Endodermal cell (in vitro differentiated cells): ENCODE measurements around the gene SLC7A7. TPM values are rescaled to one million over a fixed set of nuclear protein-coding genes. Genes with fewer than 3 reads are reported as not detected.
"Not testable (repeated sequence)": the region's sequence is repeated elsewhere in the genome, so short reads cannot be mapped to it uniquely, and the experiment has no call there.

Experiments
- DNase-seq: peaks from one replicate; pipeline ENCODE4 v3.0.0-alpha.2; 2017
- H3K27ac ChIP-seq: 2 replicates; pipeline ENCODE4 v1.5.1; 2013; ENCODE audit warnings: mild to moderate bottlenecking, low read depth, low read length, moderate library complexity
- H3K27me3 ChIP-seq: 2 replicates; pipeline ENCODE4 v1.6.1; 2013; ENCODE audit warnings: mild to moderate bottlenecking, low read length, moderate library complexity; ENCODE audit not compliant: insufficient read depth, control insufficient read depth, poor library complexity, severe bottlenecking
- H3K36me3 ChIP-seq: 2 replicates; pipeline ENCODE4 v1.7.0; 2013; ENCODE audit warnings: mild to moderate bottlenecking, low read length, moderate library complexity; ENCODE audit not compliant: control insufficient read depth, insufficient read depth
- H3K4me1 ChIP-seq: one replicate; pipeline ENCODE4 v1.7.0; 2013; ENCODE audit warnings: low read length; ENCODE audit not compliant: control insufficient read depth, insufficient read depth
- H3K4me3 ChIP-seq: 2 replicates; pipeline ENCODE4 v1.5.1; 2013; ENCODE audit warnings: mild to moderate bottlenecking, low read length, moderate library complexity
- H3K9ac ChIP-seq: 2 replicates; pipeline ENCODE4 v1.6.1; 2013; ENCODE audit warnings: mild to moderate bottlenecking, low read length, moderate library complexity; ENCODE audit not compliant: poor library complexity, severe bottlenecking; ENCODE audit errors: extremely low read depth
- H3K9me3 ChIP-seq: 2 replicates; pipeline ENCODE4 v1.6.1; 2013; ENCODE audit warnings: mild to moderate bottlenecking, low read length, moderate library complexity; ENCODE audit not compliant: control insufficient read depth
- H3K27ac Mint-ChIP-seq: 2 replicates; pipeline ENCODE4 v1.8.0; 2020; ENCODE audit warnings: mixed read lengths
- H3K27me3 Mint-ChIP-seq: 2 replicates; pipeline ENCODE4 v1.8.0; 2021; ENCODE audit warnings: mild to moderate bottlenecking, mixed read lengths; ENCODE audit not compliant: insufficient read depth
- H3K36me3 Mint-ChIP-seq: 2 replicates; pipeline ENCODE4 v1.8.0; 2020; ENCODE audit warnings: low read depth, mixed read lengths
- H3K4me1 Mint-ChIP-seq: 2 replicates; pipeline ENCODE4 v1.8.0; 2020; ENCODE audit warnings: mixed read lengths
- H3K4me3 Mint-ChIP-seq: 2 replicates; pipeline ENCODE4 v1.8.0; 2020; ENCODE audit warnings: mild to moderate bottlenecking, moderate library complexity, mixed read lengths
- H3K9me3 Mint-ChIP-seq: 2 replicates; pipeline ENCODE4 v1.8.0; 2020; ENCODE audit warnings: mild to moderate bottlenecking, mixed read lengths
- WGBS, 2 experiments: methylation state at CpG; one replicate each; pipeline versions ENCODE4 v1.1.5 to v1.1.7; 2013; ENCODE audit warnings: missing lambda C conversion rate in 2 of 2, mixed read lengths in 1 of 2; ENCODE audit not compliant: insufficient coverage in 1 of 2, insufficient read length in 1 of 2; 5-methylcytosine and 5-hydroxymethylcytosine counted together
- total RNA-seq, 2 donors: library from RNA; stranded (reverse); fragmentation: NEBNext Ultra II Directional in 1 of 2; extraction: Animal tissue kit (Norgen Biotek cat#: 25700) in 1 of 2; gene quantifications; 2 replicates in 1 of 2; 3 replicates in 1 of 2; pipeline ENCODE4 v1.2.1, GENCODE V29; 2021
- TF ChIP-seq, protein P1 (sequence below): fragments of 200-600 bp; sonication (generic); conservative IDR thresholded peaks from 2 replicates; pipeline ENCODE4 v1.5.0; 2021; ENCODE audit warnings: antibody characterized with exemption, mild to moderate bottlenecking

Gene SLC7A7
- total RNA-seq, 2 donors from 2014 or later, result 16.7 to 17.0 TPM

DNA sequence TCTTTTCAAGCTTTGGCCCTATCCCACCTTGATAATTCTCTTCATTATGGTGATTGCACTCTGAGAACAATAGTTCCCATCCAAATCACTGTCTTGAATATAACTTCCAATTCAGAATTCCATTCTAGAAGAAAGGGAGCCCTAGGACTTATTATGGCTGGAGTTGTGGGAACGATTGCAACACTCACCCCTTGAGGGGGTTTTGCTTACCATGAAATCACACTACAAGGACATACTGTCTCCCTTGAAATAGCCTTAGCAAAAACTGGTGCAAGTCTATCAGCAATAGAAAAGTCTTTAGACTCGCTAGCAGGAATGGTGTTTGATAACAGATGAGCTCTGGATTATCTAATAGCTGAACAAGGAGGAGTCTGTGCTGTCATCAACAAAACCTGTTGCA, 80.1 kb downstream of the SLC7A7 start:
- H3K36me3 Mint-ChIP-seq, result peaks cover 4% of the 10 kb centered on the region
- Histone ChIP-seq H3K4me3 (no peak overlapping the region), H3K9me3 (peaks cover 20% of the 10 kb centered on the region), H3K9ac (no peak overlapping the region), H3K36me3 (no peaks in the 10 kb centered on the region), H3K27ac (no peak overlapping the region), H3K27me3 (no peaks in the 10 kb centered on the region), H3K4me1 (peaks cover 8% of the 10 kb centered on the region)
- peaks cover 29% of the 10 kb centered on the region for H3K9me3 Mint-ChIP-seq
- H3K4me3 Mint-ChIP-seq, result no peak overlapping the region
- DNase-seq, result no peak
- H3K27me3 Mint-ChIP-seq, result peaks cover 3% of the 10 kb centered on the region
- TF ChIP-seq, protein P1, sequence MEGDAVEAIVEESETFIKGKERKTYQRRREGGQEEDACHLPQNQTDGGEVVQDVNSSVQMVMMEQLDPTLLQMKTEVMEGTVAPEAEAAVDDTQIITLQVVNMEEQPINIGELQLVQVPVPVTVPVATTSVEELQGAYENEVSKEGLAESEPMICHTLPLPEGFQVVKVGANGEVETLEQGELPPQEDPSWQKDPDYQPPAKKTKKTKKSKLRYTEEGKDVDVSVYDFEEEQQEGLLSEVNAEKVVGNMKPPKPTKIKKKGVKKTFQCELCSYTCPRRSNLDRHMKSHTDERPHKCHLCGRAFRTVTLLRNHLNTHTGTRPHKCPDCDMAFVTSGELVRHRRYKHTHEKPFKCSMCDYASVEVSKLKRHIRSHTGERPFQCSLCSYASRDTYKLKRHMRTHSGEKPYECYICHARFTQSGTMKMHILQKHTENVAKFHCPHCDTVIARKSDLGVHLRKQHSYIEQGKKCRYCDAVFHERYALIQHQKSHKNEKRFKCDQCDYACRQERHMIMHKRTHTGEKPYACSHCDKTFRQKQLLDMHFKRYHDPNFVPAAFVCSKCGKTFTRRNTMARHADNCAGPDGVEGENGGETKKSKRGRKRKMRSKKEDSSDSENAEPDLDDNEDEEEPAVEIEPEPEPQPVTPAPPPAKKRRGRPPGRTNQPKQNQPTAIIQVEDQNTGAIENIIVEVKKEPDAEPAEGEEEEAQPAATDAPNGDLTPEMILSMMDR, result no peak
- no peak overlapping the region for H3K27ac Mint-ChIP-seq
- WGBS, 2 experiments, result 65 to 86% methylated on average over 2 of the region's 2 CpGs
- H3K4me1 Mint-ChIP-seq, result peaks cover 20% of the 10 kb centered on the region

DNA sequence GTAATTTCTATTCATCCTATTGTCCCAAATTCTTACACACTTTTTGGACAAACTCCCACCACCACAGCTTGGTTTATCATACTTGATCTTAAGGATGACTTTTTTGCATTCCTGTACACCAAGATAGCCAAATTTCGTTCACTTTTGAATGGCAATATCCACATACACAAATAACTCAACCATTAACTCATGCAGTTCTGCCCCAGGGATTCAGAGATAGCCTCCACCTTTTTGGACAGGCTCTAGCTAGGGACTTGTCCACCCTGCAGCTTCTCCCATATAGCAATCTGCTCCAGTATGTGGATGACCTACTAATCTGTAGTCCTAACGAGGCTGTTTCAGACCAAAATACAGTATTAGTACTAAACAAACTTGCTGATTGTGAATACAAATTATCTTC, 81.4 kb downstream of the SLC7A7 start:
- Mint-ChIP-seq H3K27me3 (peaks cover 3% of the 10 kb centered on the region), H3K4me1 (peaks cover 9% of the 10 kb centered on the region), H3K9me3 (peaks cover 22% of the 10 kb centered on the region), H3K4me3 (no peak overlapping the region), H3K27ac (no peak overlapping the region), H3K36me3 (peaks cover 4% of the 10 kb centered on the region)
- no peaks in the 10 kb centered on the region for H3K36me3 ChIP-seq
- no peak overlapping the region for H3K4me3 ChIP-seq
- peaks cover 17% of the 10 kb centered on the region for H3K9me3 ChIP-seq
- no peaks in the 10 kb centered on the region for H3K27me3 ChIP-seq
- 80 to 92% methylated on average over 2 of the region's 2 CpGs for WGBS, 2 experiments
- no peak for DNase-seq
- TF ChIP-seq, protein P1, result no peak
- peaks cover 3% of the 10 kb centered on the region for H3K4me1 ChIP-seq
- H3K9ac ChIP-seq, result no peak overlapping the region
- no peak overlapping the region for H3K27ac ChIP-seq

- H3K4me1 ChIP-seq, H3K36me3 ChIP-seq, H3K27ac ChIP-seq, H3K9me3 Mint-ChIP-seq, H3K9me3 ChIP-seq, H3K4me1 Mint-ChIP-seq, H3K36me3 Mint-ChIP-seq, DNase-seq, H3K9ac ChIP-seq, H3K27me3 ChIP-seq, H3K27me3 Mint-ChIP-seq, H3K27ac Mint-ChIP-seq, H3K4me3 ChIP-seq, H3K4me3 Mint-ChIP-seq: not testable (repeated sequence)
- 94 to 97% methylated on average over 5 of the region's 5 CpGs for WGBS, 2 experiments
These were observed 83.2 kb downstream of the SLC7A7 start for GRCh38 chr14:22732062-22732461.

GRCh38 chr14:22726012-22726411, 89.2 kb downstream of the SLC7A7 start:
- peaks cover 12% of the 10 kb centered on the region for H3K4me1 Mint-ChIP-seq
- 76% methylated on average over 1 of the region's 1 CpG; no CpG with 5 or more reads in 1 of the 2 experiments for WGBS, 2 experiments
- no peak overlapping the region for H3K27ac Mint-ChIP-seq
- Histone ChIP-seq H3K9me3 (peaks cover 8% of the 10 kb centered on the region), H3K27ac (no peak overlapping the region), H3K36me3 (no peaks in the 10 kb centered on the region), H3K9ac (no peak overlapping the region), H3K27me3 (no peaks in the 10 kb centered on the region), H3K4me3 (no peak overlapping the region), H3K4me1 (peaks cover 3% of the 10 kb centered on the region)
- no peaks in the 10 kb centered on the region for H3K36me3 Mint-ChIP-seq
- no peak for DNase-seq
- TF ChIP-seq, protein P1, result no peak
- H3K4me3 Mint-ChIP-seq, result no peak overlapping the region
- peaks cover 4% of the 10 kb centered on the region for H3K9me3 Mint-ChIP-seq
- peaks cover 11% of the 10 kb centered on the region for H3K27me3 Mint-ChIP-seq

GRCh38 chr14:22725374-22725773, 89.9 kb downstream of the SLC7A7 start:
- not testable (repeated sequence) for DNase-seq, H3K36me3 Mint-ChIP-seq, H3K36me3 ChIP-seq, H3K9me3 Mint-ChIP-seq, H3K9ac ChIP-seq, H3K9me3 ChIP-seq, H3K4me1 ChIP-seq, H3K27me3 ChIP-seq, H3K4me3 ChIP-seq, H3K4me3 Mint-ChIP-seq, H3K27ac Mint-ChIP-seq, H3K27ac ChIP-seq
- peaks cover 11% of the 10 kb centered on the region for H3K27me3 Mint-ChIP-seq
- H3K4me1 Mint-ChIP-seq, result peaks cover 12% of the 10 kb centered on the region
- WGBS, 2 experiments, result 67 to 78% methylated on average over 2 to 3 of the region's 3 CpGs
